NCI-H524 treated with DMSO at 0.1 percent for 48 hours (cell line): Measurements from ENCODE around the gene PDE9A.
"Not testable (repeated sequence)": the region's sequence is repeated elsewhere in the genome, so short reads cannot be mapped to it uniquely, and the experiment has no call there.

ENCODE experiments used
- DNase-seq: peaks from one replicate; lab custom pipeline; 2025; lab: John Stamatoyannopoulos, UW

Gene PDE9A

DNA sequence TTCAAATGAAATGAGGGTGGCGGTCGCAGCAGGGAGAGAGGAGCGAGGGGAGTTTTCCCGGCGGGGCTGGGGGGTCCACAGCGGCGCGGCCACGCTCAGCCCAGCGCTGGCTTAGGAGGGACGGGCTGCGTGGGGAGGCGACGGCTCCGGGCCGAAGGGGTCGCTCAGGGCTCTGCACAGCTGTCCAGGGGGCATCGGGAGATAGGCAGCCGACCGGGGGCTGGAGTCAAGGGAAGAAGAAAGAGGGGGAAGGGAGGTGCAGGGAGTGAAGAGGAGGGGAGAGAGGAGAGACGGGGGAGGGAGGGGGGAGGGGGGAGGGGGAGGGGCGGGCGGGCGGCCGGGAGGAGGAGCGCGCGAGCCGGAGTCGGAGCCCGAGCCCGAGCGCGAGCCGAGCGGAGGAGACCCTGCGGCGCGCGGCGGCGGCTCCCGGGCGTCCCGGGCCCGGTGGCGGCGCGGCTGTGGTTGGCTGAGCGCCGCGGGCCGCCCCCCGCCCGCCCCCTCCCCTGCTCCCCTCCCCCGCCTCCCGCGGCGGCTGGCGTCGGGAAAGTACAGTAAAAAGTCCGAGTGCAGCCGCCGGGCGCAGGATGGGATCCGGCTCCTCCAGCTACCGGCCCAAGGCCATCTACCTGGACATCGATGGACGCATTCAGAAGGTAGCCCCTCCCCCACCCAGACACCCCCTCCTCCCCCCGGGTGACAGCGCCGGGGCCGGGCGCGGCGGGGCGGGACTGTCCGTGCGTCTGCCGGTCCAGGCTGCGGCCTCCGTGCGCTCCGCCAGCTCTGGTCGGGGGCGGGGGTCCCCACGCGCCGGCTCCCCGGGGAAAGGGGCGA, at the start of gene PDE9A:
Gene PDE9A (plus strand): TSS at position 391 of the 831 bp plus-strand sequence. CDS start 194 bp downstream, at position 585.
- DNase-seq = no peak

DNA sequence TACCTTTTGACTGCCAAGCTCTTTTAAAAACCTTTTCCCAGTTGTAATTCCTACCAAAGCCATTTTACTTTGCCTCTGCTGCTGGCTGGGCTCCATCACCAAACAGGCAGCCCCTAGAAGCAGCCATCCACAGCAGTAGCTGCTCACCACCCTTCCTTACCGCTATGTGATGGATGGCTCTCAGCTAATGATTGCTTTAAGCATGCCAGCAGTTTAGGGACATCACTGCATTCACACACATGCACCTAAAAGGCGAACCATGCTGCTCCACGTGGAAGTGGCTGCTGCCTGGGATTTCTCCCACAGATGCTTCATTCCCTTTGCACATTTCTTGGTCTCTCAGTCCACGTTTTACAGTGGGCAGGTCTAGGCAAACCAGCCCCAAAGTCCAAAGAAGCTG, 46.3 kb upstream of the PDE9A start:
- no peak for DNase-seq

DNA sequence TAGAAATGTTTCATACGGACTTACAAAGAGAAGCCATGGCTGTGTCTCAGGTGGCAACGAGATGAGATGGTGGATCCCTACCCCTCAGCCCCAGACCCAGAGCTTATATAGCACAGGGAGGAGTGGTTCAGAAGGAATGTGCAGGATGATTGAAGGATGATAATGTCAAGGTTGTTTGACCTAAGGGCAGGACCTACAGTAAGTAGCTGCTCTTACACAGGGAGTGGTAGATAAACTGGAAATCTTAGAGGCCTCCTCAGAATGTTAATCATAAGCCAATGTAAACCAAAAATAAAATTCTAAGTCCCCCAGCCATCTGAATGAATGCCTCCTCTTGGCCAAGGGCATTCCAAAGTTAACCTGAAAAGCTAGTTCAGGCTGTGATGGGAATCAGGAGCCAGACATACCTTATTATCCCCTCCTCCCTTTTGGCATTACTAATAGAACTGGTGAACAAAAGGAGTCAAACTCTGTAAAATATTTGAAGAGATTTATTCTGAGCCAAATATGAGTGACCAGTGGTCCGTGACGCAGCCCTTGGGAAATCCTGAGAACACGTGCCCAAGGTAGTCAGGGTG, 45.8 kb upstream of the PDE9A start:
- no peak for DNase-seq

DNA sequence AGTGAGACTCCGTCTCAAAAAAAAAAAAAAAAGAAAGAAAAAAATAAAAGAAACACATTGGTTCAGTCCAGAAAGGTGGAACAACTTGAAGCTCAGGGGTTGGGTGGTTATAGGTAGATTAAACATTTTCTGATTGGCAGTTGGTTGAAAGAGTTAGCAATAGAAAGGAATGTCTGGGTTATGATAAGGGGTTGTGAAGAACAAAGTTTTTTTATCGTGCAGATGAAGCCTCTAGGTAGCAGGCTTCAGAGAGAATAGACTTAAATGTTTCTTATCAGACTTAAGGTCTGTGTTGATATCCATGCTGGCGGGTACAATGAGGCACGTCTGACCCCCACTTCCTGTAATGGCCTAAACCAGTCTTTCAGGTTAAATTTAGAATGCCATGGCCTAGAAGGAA, 45.0 kb upstream of the PDE9A start:
- no peak for DNase-seq

DNA sequence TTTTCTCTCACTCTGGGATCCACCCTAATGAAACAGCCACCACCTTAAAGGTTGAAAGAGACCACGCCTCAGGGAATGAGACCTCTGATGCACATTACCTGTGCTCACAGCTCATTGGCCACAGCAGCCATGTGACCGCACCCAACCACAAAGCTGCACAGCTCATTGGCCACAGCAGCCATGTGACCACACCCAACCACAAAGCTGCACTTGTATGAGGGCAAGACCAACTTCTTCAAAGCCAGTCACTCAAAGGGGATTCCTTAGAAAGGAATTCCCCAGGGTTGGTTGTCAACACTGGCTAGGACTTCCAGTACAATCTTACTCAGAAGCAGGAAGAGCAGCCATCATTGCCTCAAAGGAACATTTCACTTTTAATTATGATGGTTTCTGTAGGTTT, 43.6 kb upstream of the PDE9A start:
- no peak for DNase-seq

DNA sequence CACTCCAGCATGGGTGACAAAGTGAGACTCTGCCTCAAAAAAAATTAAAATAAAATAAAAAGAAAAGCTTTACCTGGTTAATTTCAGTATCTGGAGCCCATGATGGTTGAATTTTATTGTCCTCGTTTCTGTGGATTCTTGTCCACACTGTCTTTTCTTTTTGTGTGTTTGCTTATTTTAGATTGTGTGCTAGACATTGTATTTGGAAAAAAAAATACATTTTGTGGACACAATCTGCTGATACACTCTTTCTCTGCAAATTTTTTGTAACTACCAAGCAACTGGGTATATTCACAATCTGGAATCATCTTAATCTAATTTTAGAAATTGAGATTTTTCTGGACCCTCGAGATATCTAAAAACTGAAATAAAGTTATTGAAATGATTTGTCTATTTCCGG, 41.6 kb upstream of the PDE9A start:
- DNase-seq = no peak

DNA sequence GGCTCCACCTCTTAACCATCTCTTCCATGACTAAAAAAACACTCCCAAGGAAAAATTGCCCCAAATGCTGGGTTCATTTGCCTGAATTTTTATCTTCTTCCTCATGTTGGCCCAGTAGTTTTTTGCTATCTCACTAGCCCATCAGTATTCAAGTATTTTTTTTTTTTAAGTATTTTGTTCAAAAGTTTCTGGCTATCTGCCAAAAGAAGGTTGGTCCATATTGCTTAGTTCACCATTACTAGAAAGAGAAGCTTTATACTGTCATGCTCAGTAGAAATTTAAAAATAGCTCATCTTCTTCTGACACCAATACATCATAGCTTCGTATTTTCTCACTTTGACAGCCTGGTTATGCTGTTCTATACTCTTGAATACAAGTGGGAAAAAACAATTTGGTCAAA, 41.0 kb upstream of the PDE9A start:
- no peak for DNase-seq

DNA sequence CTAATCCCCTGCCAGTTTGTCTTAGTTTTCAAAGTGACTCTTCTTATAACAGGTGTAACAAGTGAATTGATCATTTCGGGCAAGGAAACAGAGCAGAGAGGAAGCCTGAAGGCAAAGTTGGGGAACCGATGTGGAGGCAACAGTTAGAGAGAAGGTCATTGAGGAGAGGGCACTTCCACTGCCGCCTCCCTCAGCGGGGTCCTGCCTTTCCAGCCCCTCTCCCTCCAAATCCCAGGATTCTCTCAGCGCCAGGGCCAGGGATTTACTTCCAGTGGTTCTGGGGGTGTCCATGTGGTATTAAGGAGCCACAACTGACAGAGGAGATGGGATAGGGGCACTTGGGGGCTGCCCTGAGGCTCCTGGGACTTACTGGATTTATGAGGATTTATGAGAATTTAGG, 39.7 kb upstream of the PDE9A start:
- DNase-seq = no peak

DNA sequence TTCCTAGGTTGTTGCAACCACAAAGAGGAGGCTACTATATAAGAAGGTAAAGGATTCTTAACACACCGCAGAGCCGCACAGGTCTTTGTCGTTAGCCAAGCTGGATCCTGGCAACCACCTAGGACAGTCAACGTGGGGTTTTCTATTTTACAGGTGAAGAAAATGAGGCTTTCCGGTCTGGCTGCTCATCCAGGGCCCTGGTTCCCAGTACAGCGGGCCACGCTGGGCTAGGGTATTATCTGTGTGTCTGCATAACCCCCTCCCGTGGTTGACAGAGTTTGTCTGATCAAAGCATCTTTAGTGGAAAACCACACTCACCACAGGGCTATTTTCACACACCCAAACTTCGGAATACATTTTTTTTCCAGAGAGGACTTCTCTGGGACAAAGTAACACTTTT, 39.0 kb upstream of the PDE9A start:
- DNase-seq = no peak

DNA sequence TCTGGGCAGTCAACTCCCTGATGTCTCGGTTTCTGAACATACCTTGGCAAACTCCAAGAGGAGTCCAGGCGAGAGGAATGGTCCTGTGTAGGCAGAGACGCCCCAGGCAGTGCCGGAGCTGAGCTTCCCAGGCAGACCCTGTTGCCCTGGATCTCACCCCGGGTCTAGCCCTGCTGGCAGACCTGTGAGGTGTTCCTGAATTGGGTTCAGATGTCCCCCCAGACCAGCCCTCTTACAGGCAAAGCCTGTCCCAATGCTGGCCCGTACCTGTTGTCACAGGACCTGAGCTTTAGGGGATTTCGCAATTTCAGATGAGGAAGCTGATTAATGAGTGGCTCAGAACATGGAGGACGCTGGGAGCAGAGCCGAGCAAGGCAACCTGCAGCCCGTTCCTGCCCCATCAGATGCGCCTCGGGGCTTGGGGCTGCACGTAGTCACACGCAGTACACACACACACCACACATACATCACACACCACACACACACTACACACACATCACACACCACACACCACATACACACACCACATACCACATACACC, 38.5 kb upstream of the PDE9A start:
- no peak for DNase-seq

DNA sequence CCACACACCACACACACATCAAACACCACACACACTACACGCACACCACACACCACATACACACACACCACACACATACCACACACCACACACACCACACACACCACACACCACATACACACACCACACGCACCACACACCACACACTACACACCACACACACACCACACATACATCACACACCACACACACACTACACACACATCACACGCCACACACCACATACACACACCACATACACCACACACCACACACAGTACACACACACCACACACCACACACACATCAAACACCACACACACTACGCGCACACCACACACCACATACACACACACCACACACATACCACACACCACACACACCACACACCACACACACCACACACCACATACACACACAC, 38.0 kb upstream of the PDE9A start:
- not testable (repeated sequence) for DNase-seq

DNA sequence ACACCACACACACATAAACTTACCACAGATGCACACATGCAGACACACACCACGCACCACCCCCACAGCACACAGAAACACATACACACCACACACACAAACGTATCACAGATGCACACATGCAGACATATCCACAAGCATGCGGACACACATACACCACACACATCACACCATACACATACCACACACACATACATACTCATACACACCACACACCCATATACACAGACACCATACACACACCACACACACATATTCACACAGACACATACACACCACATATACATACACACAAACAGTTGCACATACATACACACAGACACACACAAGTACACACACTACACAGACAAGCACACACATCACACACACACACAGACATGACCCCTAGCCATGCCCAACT, 37.5 kb upstream of the PDE9A start:
- no peak for DNase-seq

DNA sequence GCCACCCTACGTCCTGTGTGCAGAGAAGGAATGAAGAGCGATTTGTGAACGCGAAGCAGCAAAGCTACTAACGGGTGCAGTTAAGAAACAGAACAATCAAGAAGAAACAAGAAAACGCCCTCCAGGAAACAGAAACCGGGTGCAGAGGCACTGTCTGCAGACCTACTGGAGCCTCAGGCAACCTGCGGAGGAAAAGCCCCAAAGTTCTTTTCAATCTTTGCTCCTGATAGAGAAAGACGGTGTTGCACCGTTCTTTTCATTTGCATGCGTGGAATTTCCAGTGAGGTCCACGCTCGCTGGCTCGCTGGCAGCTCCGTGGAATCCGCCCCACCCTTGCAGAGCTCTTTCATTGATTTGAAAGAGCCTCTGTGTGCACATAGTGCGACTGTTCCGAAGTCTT, 37.0 kb upstream of the PDE9A start:
- DNase-seq = no peak

DNA sequence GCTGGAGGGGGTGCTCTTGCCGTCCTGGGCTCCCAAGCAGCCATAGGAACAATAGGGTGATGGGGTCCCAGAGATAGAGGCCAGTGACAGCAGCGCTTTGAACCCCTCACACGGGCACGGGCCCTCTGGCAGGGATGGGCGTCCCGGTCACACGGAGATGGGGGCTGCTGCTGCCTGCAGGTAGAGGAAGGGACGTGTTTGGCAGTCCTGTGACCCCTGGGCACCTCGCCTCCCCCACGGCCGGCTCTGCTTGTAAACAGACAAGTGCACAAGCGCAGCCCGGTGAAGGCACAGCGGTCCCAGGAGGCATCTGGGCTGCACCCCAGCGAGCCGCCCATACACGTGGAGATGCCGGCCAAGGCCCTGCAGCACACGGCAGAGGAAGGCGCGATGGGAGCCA, 36.5 kb upstream of the PDE9A start:
- no peak for DNase-seq

DNA sequence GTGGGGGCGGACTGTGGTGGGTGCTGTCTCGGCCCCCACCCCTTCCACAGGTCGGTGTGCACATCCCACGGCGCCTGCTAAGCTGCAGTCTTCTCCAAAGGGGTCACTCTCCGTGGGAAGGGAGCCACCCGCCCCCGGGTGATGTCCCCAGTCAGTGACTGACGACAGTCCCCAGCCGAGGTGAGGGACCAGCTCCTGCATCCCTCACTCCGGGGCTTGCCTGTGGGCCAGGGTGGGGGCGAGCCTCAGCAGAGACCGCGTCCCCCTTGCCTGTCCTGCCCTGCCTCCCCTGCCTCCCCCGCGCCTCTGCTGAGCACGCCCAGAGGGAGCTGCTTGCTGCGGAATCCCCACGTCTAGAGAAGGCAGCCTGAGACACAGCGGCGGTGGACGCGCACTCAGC, 35.9 kb upstream of the PDE9A start:
- no peak for DNase-seq

DNA sequence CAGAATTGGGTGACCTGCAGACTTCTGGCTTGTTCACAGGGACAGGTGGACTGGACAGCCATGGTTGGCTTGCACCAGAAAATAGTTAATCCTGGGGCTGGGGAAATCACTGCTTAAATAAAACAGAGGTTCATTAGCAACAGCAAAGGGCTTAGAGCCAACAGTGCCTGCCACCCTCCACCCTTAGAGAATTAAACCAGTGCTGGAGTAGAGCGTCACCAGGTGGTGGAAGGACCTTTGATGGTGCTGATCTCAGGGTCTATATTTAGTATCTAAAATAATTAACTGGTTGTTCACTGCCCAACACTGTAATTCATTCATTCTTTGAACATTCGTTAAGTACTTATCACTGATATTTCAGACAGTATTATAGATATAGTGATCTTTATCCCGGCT, 34.7 kb upstream of the PDE9A start:
- DNase-seq = no peak

DNA sequence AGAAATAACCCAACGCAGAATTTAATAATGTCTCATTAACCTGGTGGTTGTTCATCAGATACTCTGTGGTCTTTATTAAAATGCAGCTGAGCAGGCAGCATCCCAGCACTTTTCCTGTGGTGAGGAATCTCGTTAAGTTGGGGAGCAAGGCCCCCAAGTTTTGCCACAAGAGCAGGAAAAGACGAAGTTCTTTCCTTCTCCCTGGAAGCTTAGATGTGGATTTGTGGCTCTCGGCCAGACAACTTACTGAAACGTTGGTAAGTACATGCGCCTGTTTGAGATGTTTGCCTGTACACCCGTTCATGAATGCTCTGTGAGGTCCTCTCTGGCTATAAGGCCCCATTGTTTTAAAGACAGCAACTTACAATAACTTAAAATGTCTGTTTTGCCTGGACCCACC, 34.3 kb upstream of the PDE9A start:
- no peak for DNase-seq

DNA sequence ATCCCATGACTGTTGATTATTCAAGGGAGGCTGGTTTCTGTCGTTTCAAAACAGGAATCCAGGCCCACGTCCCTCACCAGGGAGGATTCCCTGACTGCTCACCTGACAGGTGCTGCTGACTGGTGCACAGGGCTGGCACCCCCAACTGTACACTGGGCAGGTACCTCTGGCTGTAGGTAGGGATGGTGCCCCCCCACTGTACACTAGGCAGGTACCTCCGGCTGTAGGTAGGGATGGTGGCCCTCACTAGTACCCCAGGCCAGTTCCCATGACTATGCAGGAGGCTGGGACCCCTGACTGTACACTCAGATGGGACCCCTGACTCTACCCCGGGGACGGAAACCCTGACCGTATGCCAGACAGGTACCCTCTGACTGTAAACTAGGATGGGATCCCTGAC, 33.6 kb upstream of the PDE9A start:
- no peak for DNase-seq

DNA sequence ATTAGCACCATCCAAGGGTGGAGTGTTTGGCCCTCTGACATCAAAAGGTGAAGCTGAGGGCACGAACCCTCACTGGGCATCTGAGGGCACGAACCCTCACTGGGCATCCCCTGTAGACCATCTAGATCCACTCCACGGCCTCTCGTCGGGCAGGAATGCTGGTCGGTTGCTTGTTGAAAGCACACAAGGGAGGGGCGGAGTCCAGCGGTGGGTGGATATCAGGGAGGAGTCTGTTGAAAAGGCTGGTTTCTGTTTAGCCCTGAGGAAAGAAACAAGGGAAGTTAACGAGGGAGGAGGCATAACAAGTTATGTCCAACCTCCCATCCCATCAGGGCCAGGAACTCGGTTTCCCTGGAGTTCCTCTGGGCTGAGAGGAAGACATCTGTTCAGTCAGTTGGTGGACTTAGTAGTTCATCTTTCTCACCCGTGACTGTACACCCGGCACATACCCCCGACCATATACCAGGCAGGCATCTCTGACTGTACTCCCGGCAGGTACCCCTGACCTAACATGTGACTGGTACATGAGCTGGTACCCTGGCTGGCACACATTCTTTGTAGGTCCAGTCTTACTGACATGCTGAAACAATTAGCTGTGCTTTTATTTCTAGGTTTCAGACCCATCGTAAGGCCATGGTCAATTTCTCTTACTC, 32.1 kb upstream of the PDE9A start:
- DNase-seq = no peak

DNA sequence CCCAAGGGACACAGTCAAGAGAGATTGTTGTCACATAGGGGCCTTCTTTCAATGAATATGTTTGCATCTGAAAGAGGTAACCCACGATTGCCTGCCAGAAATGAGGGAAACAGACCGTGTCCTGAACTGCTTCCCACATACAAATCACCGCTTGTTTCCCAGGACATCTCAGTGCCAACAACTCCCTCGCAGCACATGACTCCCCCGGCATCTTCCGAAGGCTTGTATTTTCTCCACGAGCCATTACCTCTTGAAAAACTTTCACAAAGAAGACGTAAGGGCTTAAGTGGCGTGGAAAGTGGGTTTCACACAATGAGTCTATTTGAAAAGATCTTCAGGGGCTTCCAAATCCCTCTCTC, 31.6 kb upstream of the PDE9A start:
- no peak for DNase-seq

DNA sequence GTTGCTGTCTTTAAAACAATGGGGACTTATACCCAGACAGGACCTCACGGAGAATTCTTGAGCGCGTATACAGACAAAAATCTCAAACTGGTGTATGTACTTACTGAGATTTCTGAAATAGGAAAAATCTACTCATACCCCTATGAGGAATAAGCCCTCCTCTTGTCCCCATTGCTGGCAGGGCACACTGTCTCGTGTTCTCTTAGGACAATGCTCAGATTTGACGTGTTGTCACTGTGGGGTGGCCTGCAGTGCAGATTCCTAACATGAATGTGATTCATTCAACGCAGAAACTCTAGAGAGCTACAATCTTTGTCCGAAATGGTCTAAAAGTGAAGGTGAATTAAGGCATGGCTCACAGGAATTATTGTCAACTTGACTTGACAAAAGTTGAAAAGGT, 31.1 kb upstream of the PDE9A start:
- DNase-seq = no peak

DNA sequence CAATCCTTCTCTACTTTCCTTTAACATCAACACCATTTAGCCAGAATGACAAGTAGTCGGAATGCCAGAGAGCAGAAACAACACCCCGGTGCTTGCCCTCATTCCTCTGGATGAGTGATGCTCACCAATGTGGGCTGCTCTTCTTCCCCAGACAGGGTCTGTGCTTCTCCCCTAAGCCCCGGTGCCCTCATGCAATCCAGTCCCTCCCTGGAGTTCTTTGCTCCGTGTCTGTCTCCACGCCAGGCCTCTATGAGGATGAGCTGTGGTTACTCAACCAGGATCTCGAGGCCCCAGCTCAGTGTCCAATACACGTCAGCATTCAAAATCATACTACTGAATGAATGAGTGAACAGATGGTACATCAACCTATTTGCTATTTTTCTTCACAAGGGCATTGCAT, 29.7 kb upstream of the PDE9A start:
- DNase-seq = no peak

DNA sequence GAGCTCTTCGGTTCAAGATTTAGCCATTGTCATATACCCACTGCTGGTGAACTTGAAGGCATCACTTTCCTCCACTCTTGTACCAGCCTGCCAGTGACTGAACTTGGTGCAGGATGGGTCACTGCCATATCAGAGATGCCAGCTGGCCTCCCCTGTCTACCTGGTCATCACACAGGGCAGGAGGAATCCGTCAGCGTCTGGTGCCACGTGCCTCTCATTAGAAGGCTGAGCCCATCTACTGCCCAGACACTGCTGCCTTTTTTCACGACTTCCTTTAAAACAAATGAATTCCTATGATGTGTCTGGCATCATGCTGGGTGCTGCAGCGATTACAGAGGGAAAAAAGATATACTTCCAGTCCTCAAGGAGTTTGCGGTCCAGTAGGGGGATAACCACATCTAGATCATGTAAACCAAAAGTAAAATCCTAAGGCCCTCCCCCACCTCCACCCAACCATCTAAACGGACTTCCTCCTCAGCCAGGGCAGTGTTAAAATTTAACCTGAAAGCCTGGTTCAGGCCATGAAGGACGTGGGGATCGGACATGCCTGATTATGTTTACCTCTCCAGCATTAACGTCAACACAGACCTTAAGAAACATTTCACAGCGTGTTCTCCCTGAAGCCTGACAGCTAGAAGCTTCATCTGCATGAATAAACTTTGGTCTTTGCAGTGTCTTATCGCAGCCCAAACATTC, 29.2 kb upstream of the PDE9A start:
- no peak for DNase-seq
